Measurements from ENCODE around the gene HRH1. TPM values are rescaled to one million over a fixed set of nuclear protein-coding genes. Genes with fewer than 3 reads are reported as not detected.

HRH1 gene
- polyA plus RNA-seq, 1 donor: 1.4 TPM

DNA sequence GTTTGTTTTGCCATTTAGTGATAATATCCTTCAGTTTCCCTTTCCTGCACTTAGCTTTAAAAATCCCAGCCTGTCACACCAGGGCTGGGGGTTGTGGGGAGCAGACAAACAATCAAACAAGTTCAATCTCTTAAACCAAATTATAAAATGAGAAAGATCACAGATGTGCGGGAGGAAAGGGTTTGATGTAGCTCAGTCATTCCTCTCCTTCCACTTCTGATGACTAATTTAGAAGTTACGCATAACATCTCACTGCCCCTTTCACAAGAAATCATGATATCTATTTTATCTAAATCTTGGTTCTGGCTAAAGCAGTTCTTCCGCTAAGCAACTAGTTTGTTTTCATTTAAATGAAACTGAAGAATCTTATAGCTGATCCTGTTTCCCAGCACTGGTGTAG lies 83.8 kb downstream of the HRH1 start:
- Histone ChIP-seq H3K4me3 (ENCODE audit: low read length) (no peak overlapping the region), H3K27ac (ENCODE audit: low read length) (no peak overlapping the region), H3K36me3 (ENCODE audit: control insufficient read depth, insufficient read depth, low read length) (no peaks in the 10 kb centered on the region), H3K9me3 (ENCODE audit: control insufficient read depth, low read depth, low read length) (no peaks in the 10 kb centered on the region), H3K27me3 (ENCODE audit: control insufficient read depth, insufficient read depth, low read length) (peaks cover 2% of the 10 kb centered on the region), H3K4me1 (ENCODE audit: control insufficient read depth, insufficient read depth, low read length) (no peaks in the 10 kb centered on the region)
- DNase-seq: no peak
- 70% methylated on average over 2 of the region's 3 CpGs for WGBS (ENCODE audit: insufficient coverage, low lambda C conversion rate)

- Histone ChIP-seq H3K4me1 (ENCODE audit: control insufficient read depth, insufficient read depth, low read length) (no peaks in the 10 kb centered on the region), H3K36me3 (ENCODE audit: control insufficient read depth, insufficient read depth, low read length) (no peaks in the 10 kb centered on the region), H3K9me3 (ENCODE audit: control insufficient read depth, low read depth, low read length) (no peaks in the 10 kb centered on the region), H3K27me3 (ENCODE audit: control insufficient read depth, insufficient read depth, low read length) (no peaks in the 10 kb centered on the region), H3K27ac (ENCODE audit: low read length) (no peak overlapping the region), H3K4me3 (ENCODE audit: low read length) (no peak overlapping the region)
- 50% methylated on average over 1 of the region's 1 CpG for WGBS (ENCODE audit: insufficient coverage, low lambda C conversion rate)
- DNase-seq: no peak
These were observed 84.6 kb downstream of the HRH1 start for GRCh38 chr3:11238880-11239279.

DNA sequence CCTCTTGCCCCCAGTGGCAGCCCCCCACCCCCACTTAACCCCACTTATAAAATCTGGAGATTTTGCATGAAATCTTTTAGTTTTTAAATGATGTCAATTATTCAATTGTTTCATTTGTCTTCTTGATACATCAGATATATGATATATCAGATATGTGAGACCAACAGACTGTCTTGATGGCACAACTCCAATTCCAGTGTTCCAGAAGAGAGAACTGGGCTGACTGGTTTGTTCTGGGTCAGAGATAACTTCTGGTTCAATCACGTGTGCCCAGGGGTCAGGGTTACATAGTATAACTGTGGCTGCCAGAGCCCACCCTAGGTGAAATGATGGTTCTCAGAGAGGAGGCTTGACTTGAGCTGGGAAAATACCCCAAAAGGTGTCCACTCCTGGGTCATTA lies 85.5 kb downstream of the HRH1 start:
- no peaks in the 10 kb centered on the region for H3K4me1 ChIP-seq (ENCODE audit: control insufficient read depth, insufficient read depth, low read length)
- DNase-seq: no peak
- no peak overlapping the region for H3K4me3 ChIP-seq (ENCODE audit: low read length)
- H3K9me3 ChIP-seq (ENCODE audit: control insufficient read depth, low read depth, low read length): no peaks in the 10 kb centered on the region
- H3K36me3 ChIP-seq (ENCODE audit: control insufficient read depth, insufficient read depth, low read length): no peaks in the 10 kb centered on the region
- no peak overlapping the region for H3K27ac ChIP-seq (ENCODE audit: low read length)
- no peaks in the 10 kb centered on the region for H3K27me3 ChIP-seq (ENCODE audit: control insufficient read depth, insufficient read depth, low read length)
- no CpG with 5 or more reads among the region's 1 CpG for WGBS (ENCODE audit: insufficient coverage, low lambda C conversion rate)

GRCh38 chr3:11240496-11240895 lies 86.2 kb downstream of the HRH1 start:
- no peaks in the 10 kb centered on the region for H3K36me3 ChIP-seq (ENCODE audit: control insufficient read depth, insufficient read depth, low read length)
- no peaks in the 10 kb centered on the region for H3K27me3 ChIP-seq (ENCODE audit: control insufficient read depth, insufficient read depth, low read length)
- no peaks in the 10 kb centered on the region for H3K9me3 ChIP-seq (ENCODE audit: control insufficient read depth, low read depth, low read length)
- no peaks in the 10 kb centered on the region for H3K4me1 ChIP-seq (ENCODE audit: control insufficient read depth, insufficient read depth, low read length)
- DNase-seq: no peak
- 100% methylated on average over 1 of the region's 1 CpG for WGBS (ENCODE audit: insufficient coverage, low lambda C conversion rate)
- H3K27ac ChIP-seq (ENCODE audit: low read length): no peak overlapping the region
- H3K4me3 ChIP-seq (ENCODE audit: low read length): no peak overlapping the region

- H3K27ac ChIP-seq (ENCODE audit: low read length): no peak overlapping the region
- H3K27me3 ChIP-seq (ENCODE audit: control insufficient read depth, insufficient read depth, low read length): no peaks in the 10 kb centered on the region
- H3K9me3 ChIP-seq (ENCODE audit: control insufficient read depth, low read depth, low read length): no peaks in the 10 kb centered on the region
- no peaks in the 10 kb centered on the region for H3K4me1 ChIP-seq (ENCODE audit: control insufficient read depth, insufficient read depth, low read length)
- H3K36me3 ChIP-seq (ENCODE audit: control insufficient read depth, insufficient read depth, low read length): no peaks in the 10 kb centered on the region
- no peak overlapping the region for H3K4me3 ChIP-seq (ENCODE audit: low read length)
- no CpG with 5 or more reads among the region's 1 CpG for WGBS (ENCODE audit: insufficient coverage, low lambda C conversion rate)
- no peak for DNase-seq
These were observed 89.9 kb downstream of the HRH1 start for GRCh38 chr3:11244121-11244677.

DNA sequence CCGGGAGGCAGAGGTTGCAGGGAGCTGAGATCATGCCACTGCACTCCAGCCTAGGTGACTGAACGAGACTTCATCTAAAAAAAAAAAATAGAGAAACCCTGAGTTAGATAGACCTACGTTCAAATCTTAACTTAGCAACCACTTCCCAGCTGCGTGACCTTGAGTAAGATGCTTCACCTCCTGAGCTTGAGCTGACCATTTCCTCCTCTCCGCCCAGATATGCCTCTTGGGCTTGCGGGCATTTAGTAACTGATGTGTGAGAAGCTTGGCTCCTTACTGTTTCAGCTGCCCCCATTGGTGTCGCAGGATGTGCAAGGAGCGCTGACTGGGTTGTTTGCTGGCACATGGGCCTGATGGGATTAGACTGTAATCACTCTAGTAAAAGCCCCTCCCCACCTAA lies 91.0 kb downstream of the HRH1 start:
- no peaks in the 10 kb centered on the region for H3K9me3 ChIP-seq (ENCODE audit: control insufficient read depth, low read depth, low read length)

GRCh38 chr3:11245827-11246662 lies 91.8 kb downstream of the HRH1 start:
- 67% methylated on average over 1 of the region's 6 CpGs for WGBS (ENCODE audit: insufficient coverage, low lambda C conversion rate)
- H3K36me3 ChIP-seq (ENCODE audit: control insufficient read depth, insufficient read depth, low read length): no peaks in the 10 kb centered on the region
- no peak for DNase-seq

More for the DNA sequence above, 91.0 kb downstream of the HRH1 start:
- no CpG with 5 or more reads among the region's 8 CpGs for WGBS (ENCODE audit: insufficient coverage, low lambda C conversion rate)
- Histone ChIP-seq H3K27me3 (ENCODE audit: control insufficient read depth, insufficient read depth, low read length) (no peaks in the 10 kb centered on the region), H3K36me3 (ENCODE audit: control insufficient read depth, insufficient read depth, low read length) (no peaks in the 10 kb centered on the region), H3K4me1 (ENCODE audit: control insufficient read depth, insufficient read depth, low read length) (no peaks in the 10 kb centered on the region), H3K4me3 (ENCODE audit: low read length) (no peak overlapping the region), H3K27ac (ENCODE audit: low read length) (no peak overlapping the region)
- DNase-seq: no peak

DNA sequence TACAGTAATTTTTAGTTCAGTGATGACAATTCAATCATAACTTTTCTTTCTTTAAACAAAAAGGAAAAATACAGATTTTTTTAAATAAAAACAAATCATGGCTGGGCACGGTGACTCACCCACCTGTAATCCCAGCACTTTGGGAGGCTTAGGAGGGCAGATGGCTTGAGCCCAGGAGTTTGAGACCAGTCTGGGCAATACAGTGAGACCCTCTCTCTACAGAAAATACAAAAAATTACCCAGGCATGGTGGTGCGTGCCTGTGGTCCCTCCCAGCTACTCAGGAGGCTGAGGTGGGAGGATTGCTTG lies 92.3 kb downstream of the HRH1 start:
- H3K4me3 ChIP-seq (ENCODE audit: low read length): no peak overlapping the region
- DNase-seq: no peak
- H3K4me1 ChIP-seq (ENCODE audit: control insufficient read depth, insufficient read depth, low read length): no peaks in the 10 kb centered on the region
- H3K27ac ChIP-seq (ENCODE audit: low read length): no peak overlapping the region
- no peaks in the 10 kb centered on the region for H3K9me3 ChIP-seq (ENCODE audit: control insufficient read depth, low read depth, low read length)
- H3K36me3 ChIP-seq (ENCODE audit: control insufficient read depth, insufficient read depth, low read length): no peaks in the 10 kb centered on the region
- no peaks in the 10 kb centered on the region for H3K27me3 ChIP-seq (ENCODE audit: control insufficient read depth, insufficient read depth, low read length)
- WGBS (ENCODE audit: insufficient coverage, low lambda C conversion rate): 100% methylated on average over 1 of the region's 2 CpGs

More at GRCh38 chr3:11245827-11246662, 91.8 kb downstream of the HRH1 start:
- Histone ChIP-seq H3K4me3 (ENCODE audit: low read length) (no peak overlapping the region), H3K4me1 (ENCODE audit: control insufficient read depth, insufficient read depth, low read length) (no peaks in the 10 kb centered on the region), H3K9me3 (ENCODE audit: control insufficient read depth, low read depth, low read length) (no peaks in the 10 kb centered on the region), H3K27me3 (ENCODE audit: control insufficient read depth, insufficient read depth, low read length) (no peaks in the 10 kb centered on the region), H3K27ac (ENCODE audit: low read length) (no peak overlapping the region)

- 38% methylated on average over 4 of the region's 8 CpGs for whole genome bisulfite sequencing (ENCODE audit: insufficient coverage, low lambda C conversion rate)
- DNase-seq: peak in 1 of 2 donors; percentile 16
- Histone ChIP-seq H3K36me3 (ENCODE audit: control insufficient read depth, insufficient read depth, low read length) (no peaks in the 10 kb centered on the region), H3K4me1 (ENCODE audit: control insufficient read depth, insufficient read depth, low read length) (no peaks in the 10 kb centered on the region), H3K27ac (ENCODE audit: low read length) (no peak overlapping the region), H3K9me3 (ENCODE audit: control insufficient read depth, low read depth, low read length) (no peaks in the 10 kb centered on the region), H3K4me3 (ENCODE audit: low read length) (no peak overlapping the region), H3K27me3 (ENCODE audit: control insufficient read depth, insufficient read depth, low read length) (peaks cover 1% of the 10 kb centered on the region)
These were observed 93.1 kb downstream of the HRH1 start for GRCh38 chr3:11247362-11247761.

GRCh38 chr3:11248596-11248995 lies 94.3 kb downstream of the HRH1 start:
- Histone ChIP-seq H3K27me3 (ENCODE audit: control insufficient read depth, insufficient read depth, low read length) (peaks cover 3% of the 10 kb centered on the region), H3K36me3 (ENCODE audit: control insufficient read depth, insufficient read depth, low read length) (no peaks in the 10 kb centered on the region), H3K4me3 (ENCODE audit: low read length) (no peak overlapping the region), H3K27ac (ENCODE audit: low read length) (no peak overlapping the region), H3K4me1 (ENCODE audit: control insufficient read depth, insufficient read depth, low read length) (no peaks in the 10 kb centered on the region), H3K9me3 (ENCODE audit: control insufficient read depth, low read depth, low read length) (no peaks in the 10 kb centered on the region)
- no peak for DNase-seq
- no CpG with 5 or more reads among the region's 6 CpGs for WGBS (ENCODE audit: insufficient coverage, low lambda C conversion rate)

All from large intestine (tissue), 3 donors.